Smooth muscle cell (in vitro differentiated cells): ENCODE data around the gene CXCL12. TPM values are rescaled to one million over a fixed set of nuclear protein-coding genes. Genes with fewer than 3 reads are reported as not detected.

ENCODE experiments used
- DNase-seq: peaks from one replicate; lab custom pipeline; 2025; ENCODE audit not compliant: unreplicated experiment; lab: John Stamatoyannopoulos, UW
- H2AFZ ChIP-seq: fragments of 200-600 bp; sonication (generic); 2 replicates; pipeline ENCODE4 v1.6.0; 2016; ENCODE audit warnings: antibody characterized with exemption, low read depth, mild to moderate bottlenecking
- H3F3A ChIP-seq: fragments of 200-600 bp; sonication (generic); 2 replicates; pipeline ENCODE4 v1.6.0; 2017; ENCODE audit warnings: antibody characterized with exemption, low read depth
- H3K27ac ChIP-seq: fragments of 200-600 bp; sonication (generic); 2 replicates; pipeline ENCODE4 v1.5.1; 2016; ENCODE audit warnings: low read depth, mild to moderate bottlenecking
- H3K27me3 ChIP-seq: fragments of 200-600 bp; sonication (generic); 2 replicates; pipeline ENCODE4 v1.6.1; 2016; ENCODE audit warnings: low read depth, mild to moderate bottlenecking
- H3K36me3 ChIP-seq: fragments of 200-600 bp; sonication (generic); 2 replicates; pipeline ENCODE4 v1.5.1; 2016; ENCODE audit warnings: low read depth
- H3K4me1 ChIP-seq: fragments of 200-600 bp; sonication (generic); 2 replicates; pipeline ENCODE4 v1.5.1; 2016; ENCODE audit warnings: low read depth
- H3K4me2 ChIP-seq: fragments of 200-600 bp; sonication (generic); 2 replicates; pipeline ENCODE4 v1.6.0; 2016; ENCODE audit warnings: mild to moderate bottlenecking
- H3K4me3 ChIP-seq: fragments of 200-600 bp; sonication (generic); 2 replicates; pipeline ENCODE4 v1.5.1; 2016; ENCODE audit warnings: mild to moderate bottlenecking
- H3K79me2 ChIP-seq: fragments of 200-600 bp; sonication (generic); 2 replicates; pipeline ENCODE4 v1.6.0; 2016; ENCODE audit warnings: low read depth, mild to moderate bottlenecking
- H3K9ac ChIP-seq: fragments of 200-600 bp; sonication (generic); 2 replicates; pipeline ENCODE4 v1.6.0; 2016; ENCODE audit warnings: low read depth
- H3K9me3 ChIP-seq: fragments of 200-600 bp; sonication (generic); replicated peaks from 2 replicates; pipeline ENCODE4 v1.5.1; 2016; ENCODE audit warnings: low read depth
- H4K20me1 ChIP-seq: fragments of 200-600 bp; sonication (generic); 2 replicates; pipeline ENCODE4 v1.6.0; 2016; ENCODE audit warnings: low read depth
- CTCF ChIP-seq: fragments of 200-600 bp; sonication (generic); IDR thresholded peaks from 2 replicates; pipeline ENCODE4 v1.5.1; 2017; ENCODE audit warnings: borderline replicate concordance, mild to moderate bottlenecking, antibody characterized with exemption; ENCODE audit not compliant: insufficient read depth, poor library complexity, severe bottlenecking
- WGBS: methylation state at CpG from one replicate; pipeline ENCODE4 v1.1.7; 2016; ENCODE audit warnings: low lambda C conversion rate; 5-methylcytosine and 5-hydroxymethylcytosine counted together
- polyA plus RNA-seq: library from polyadenylated mRNA; unstranded; fragments of >200 nt; fragmentation: Nextera tagmentation; extraction: Ambion mirVana; gene quantifications from 2 replicates; pipeline ENCODE4 v1.2.1, GENCODE V29; 2016
- total RNA-seq: library from RNA; depleted of rRNA; stranded (reverse); fragments of >200 nt; gene quantifications from 2 replicates; pipeline ENCODE4 v1.2.3, GENCODE V29; 2014

CXCL12 gene
- total and polyA plus RNA-seq, 2 experiments from 2014 or later = 10.9 to 52.0 TPM

- H3K9me3 ChIP-seq = no peaks in the 10 kb centered on the region
- peak overlapping the region; percentile 77 for H2AFZ ChIP-seq
- H3K27me3 ChIP-seq = peaks cover 41% of the 10 kb centered on the region
- H3K4me3 ChIP-seq = peak overlapping the region; percentile 53
- H3K79me2 ChIP-seq = peaks cover 3% of the 10 kb centered on the region
- H3F3A ChIP-seq = no peaks in the 10 kb centered on the region
- WGBS = 20% methylated on average over 48 of the region's 50 CpGs
- peaks cover 35% of the 10 kb centered on the region for H3K4me1 ChIP-seq
- H3K4me2 ChIP-seq = peak overlapping the region; percentile 96
- DNase-seq = no peak
- no peak for TF ChIP-seq CTCF
- no peak overlapping the region for H3K27ac ChIP-seq
- H3K36me3 ChIP-seq = no peaks in the 10 kb centered on the region
- no peak overlapping the region for H3K9ac ChIP-seq
- H4K20me1 ChIP-seq = peaks cover 14% of the 10 kb centered on the region
These were observed 972 bp upstream of the CXCL12 start for GRCh38 chr10:44385696-44386441.

GRCh38 chr10:44384601-44385025 is 284 bp downstream of the CXCL12 start:
- H3K9ac ChIP-seq = no peak overlapping the region
- H3K9me3 ChIP-seq = no peaks in the 10 kb centered on the region
- TF ChIP-seq CTCF = no peak
- H3K4me2 ChIP-seq = peak overlapping the region; percentile 96
- H3K79me2 ChIP-seq = peaks cover 3% of the 10 kb centered on the region
- peaks cover 41% of the 10 kb centered on the region for H3K27me3 ChIP-seq
- no peaks in the 10 kb centered on the region for H3F3A ChIP-seq
- H3K4me3 ChIP-seq = peak overlapping the region; percentile 53
- peaks cover 14% of the 10 kb centered on the region for H4K20me1 ChIP-seq
- H3K4me1 ChIP-seq = peaks cover 35% of the 10 kb centered on the region
- WGBS = under 1% methylated on average over 47 of the region's 48 CpGs
- no peak overlapping the region for H3K27ac ChIP-seq
- DNase-seq = no peak
- H2AFZ ChIP-seq = peak overlapping the region; percentile 74
- H3K36me3 ChIP-seq = no peaks in the 10 kb centered on the region

- Histone ChIP-seq H3K4me3 (peak overlapping the region; percentile 53), H3F3A (no peaks in the 10 kb centered on the region), H3K27me3 (peaks cover 41% of the 10 kb centered on the region), H3K9ac (no peak overlapping the region), H2AFZ (peak overlapping the region; percentile 74), H3K4me1 (peaks cover 35% of the 10 kb centered on the region), H3K9me3 (no peaks in the 10 kb centered on the region), H4K20me1 (peaks cover 14% of the 10 kb centered on the region), H3K27ac (no peak overlapping the region), H3K36me3 (no peaks in the 10 kb centered on the region), H3K4me2 (peak overlapping the region; percentile 96), H3K79me2 (peaks cover 3% of the 10 kb centered on the region)
- no peak for TF ChIP-seq CTCF
- DNase-seq = no peak
- 4% methylated on average over 49 of the region's 63 CpGs for WGBS
These were observed 922 bp downstream of the CXCL12 start for GRCh38 chr10:44383749-44384600.
